Pulmonary artery endothelial cell (primary cell): Measurements from ENCODE around the gene MET. TPM values are rescaled to one million over a fixed set of nuclear protein-coding genes. Genes with fewer than 3 reads are reported as not detected.
A peak's percentile ranks its signal among the peaks of the same experiment; 100 is the strongest.

Experiments
- DNase-seq: peaks from one replicate; pipeline ENCODE4 v3.0.0-alpha.2; 2011; ENCODE audit warnings: low read depth, low spot score
- total RNA-seq: library from RNA; depleted of rRNA; stranded (reverse); fragments of >200 nt; gene quantifications from 2 replicates; pipeline ENCODE4 v1.2.3, GENCODE V29; 2014

MET gene
- total RNA-seq, 1 donor from 2014 or later, result 80.8 TPM

DNA sequence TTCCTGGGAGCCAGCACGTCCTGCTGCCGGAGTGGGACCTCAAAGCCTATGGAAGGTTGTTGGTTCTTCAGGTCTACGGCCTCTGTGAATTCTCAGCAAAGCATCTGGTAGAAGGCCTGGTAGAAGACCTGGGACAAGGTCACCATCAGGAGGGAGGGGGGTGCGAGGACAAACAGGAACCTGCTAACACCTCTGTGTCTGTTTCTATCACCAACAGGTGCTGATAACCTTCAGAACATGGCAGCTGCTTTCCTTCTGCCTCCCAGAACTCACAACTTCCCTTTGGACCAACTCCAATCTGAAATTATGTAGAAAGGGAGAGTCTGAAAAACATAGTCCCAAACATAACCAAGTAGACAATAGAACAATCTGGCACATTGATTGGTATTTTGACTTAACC lies 8.3 kb upstream of the MET start:
- DNase-seq, result no peak

DNA sequence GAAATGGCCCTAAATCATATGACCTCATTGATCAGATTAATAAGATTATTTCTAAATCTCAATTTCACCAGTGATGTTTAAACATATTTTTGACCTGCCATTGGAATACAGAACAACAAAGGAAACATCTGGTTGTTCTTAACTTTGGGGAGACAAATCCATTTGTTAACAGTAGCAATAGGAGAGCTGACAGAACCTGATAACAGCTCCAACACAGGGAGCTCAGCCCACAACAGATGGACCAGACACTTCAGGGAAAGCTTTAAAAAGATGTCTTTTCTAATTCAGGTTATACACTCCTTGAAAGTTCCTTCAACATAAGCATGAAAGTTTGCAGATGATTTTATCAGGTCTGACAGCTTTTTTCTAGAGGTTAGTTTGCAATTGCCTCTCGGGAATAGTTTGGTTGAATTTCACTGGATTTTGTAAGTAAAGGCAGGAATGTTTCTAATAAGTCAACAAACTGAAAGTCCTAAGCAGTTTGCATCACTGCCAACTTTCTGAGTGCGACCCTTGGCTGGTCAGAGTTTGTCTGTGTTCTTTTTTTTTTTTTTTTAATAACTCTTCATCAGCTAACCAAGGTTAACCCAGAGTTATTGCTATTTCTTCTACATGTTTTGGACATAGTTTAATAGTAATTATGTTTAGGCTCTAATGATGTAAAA lies 6.5 kb upstream of the MET start:
- no peak for DNase-seq

DNA sequence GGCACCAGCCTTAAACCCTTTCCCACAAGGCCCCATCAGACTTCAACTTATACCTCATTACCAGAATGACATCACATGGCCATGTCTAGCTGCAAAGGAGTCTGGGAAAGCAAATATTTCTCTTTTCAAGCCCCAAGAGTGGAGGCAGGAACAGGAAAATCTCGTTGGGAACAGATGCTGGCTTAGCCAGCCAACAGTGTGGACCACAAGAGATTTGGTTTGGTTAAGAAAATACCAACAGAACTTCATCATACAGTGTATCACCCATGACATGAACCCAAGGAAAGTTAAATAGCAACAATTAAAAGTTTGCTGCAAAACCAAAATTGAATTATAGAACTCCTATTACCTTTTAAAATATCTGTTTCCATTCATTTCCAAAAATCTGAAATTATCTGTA lies 2.2 kb upstream of the MET start:
- no peak for DNase-seq

DNA sequence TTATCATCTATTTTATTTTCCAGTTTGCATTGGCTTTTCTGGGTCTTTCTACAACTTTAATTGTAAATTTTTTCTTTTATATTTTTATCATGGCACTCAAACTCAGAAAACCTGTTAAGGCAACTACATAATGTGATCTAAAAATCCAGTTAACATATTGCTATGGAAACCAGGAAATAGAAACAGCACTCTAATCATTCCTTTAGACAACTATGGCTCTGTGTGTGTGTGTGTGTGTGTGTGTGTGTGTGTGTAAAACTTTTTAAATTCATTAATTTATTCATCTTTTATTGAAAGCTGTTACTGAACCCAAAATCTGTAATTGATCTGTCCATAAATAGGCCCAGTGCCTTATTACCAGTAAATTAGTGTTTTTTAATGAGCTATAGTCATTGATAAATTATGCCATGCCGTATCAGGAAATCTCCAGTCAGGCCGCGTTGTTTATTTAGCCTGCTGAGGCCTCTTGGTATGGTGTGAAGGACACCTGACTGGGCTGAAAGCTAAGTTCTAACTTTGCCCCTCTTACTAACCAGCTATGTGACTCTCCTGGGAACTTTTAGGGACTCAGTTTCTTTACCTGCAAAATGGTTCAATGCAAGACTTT lies 1.5 kb upstream of the MET start:
- peak; percentile 22 for DNase-seq

DNA sequence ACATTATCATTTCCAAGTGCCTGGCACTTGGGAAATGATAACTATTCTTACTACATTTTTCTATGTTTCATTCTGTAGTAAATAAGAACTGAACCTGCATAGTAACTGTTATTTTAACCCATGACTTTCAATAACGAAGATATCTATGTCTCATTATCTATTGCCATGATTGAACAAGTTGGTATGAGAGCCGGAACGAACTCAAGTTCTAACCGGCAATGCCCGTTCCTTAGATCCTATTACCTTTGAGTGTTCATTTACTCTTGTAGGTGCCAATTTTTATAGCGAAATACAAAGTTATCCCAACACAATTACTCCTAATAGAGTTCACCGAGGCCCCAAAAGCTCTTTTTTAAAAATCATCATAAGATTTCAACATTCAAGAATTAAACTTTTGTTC lies 885 bp upstream of the MET start:
- no peak for DNase-seq

DNA sequence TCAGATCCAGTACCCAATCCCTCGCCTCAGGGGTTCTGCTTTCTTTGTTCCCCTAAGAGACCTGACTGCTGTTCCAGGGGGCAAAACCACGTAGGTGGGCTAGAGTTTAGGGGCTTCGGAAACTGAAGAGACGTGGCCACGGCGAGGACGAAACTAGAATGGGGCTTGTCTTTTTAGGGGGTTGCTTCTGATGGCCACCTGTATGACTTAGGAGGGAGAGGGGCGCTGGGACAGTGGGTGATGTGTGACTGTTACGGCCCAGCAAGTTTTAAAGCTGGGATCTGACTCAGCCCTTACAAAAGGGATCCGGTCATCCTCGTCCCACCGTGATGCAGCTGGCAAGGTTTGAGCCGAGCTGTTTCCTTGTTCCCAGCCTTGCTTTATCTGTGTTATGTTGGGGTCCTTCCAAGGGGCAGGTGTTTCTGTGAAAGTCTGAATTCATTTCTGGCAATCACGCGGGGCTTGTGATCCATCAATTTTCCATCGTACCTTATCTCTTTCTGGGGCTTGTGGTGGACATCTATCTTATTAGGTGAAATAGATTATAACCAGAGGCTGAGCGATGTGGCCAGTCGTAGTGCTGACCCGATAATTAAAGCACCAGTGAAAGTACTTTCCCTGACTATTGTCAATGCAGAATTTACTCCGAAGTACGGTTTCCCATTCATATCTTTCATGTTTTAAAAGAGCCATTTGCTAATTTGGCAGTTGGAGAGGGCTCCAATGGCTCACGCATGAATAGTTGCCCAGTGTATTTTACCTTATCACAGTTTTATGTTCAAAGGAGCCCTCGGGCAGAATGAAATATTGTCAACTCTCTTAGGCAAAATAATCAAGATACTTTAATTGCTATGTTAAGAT lies 830 bp downstream of the MET start:
- no peak for DNase-seq

DNA sequence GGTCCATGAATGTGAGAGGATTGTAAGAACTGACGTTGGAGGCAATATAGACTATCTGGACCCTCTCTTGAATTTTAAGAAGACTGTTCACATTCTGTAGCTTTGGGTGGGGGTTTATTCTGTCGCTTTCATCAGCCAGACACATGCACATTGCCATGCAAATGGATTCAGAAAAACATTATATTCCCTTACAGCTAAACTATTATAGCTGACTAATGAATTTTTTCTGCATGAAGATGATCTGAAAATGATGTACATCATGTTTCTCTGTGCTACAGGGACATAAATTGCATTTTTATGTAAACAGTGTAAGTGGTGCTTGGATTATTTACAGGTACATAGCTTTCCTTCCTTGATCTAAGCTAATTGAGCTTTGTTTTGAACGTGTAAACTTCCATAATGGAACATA lies 1.5 kb downstream of the MET start:
- DNase-seq, result no peak

DNA sequence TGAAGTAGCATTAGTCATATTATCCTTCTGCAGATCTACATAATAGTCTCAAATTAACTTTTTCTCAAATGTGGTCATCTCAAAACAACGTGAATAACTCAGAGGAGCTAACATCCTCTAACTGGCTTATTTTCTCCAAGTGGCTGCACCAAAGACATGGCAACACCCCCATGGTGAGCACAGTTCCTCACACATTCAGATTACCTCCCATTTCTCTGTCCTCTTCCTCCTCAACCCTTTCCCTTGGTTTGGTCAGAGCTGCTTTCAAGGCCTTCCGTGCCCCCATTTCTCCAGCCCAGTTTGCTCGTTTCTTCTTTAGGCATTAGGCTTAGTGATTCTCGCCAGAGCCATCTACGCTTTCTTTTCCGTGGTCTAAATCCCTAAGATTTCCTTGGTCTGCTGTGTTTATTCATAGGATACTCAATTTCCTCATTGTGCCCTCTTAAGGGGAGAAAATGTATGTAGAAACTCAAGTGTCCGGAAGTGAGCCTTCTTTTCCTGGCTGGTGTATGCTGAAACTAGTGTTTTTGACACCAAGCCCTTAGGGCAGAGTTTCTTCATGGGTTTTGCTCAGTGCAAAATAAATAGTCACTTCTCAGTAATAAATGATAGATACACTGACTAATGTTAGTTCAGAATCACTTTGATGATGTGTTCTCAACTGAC lies 2.6 kb downstream of the MET start:
- peak; percentile 22 for DNase-seq

DNA sequence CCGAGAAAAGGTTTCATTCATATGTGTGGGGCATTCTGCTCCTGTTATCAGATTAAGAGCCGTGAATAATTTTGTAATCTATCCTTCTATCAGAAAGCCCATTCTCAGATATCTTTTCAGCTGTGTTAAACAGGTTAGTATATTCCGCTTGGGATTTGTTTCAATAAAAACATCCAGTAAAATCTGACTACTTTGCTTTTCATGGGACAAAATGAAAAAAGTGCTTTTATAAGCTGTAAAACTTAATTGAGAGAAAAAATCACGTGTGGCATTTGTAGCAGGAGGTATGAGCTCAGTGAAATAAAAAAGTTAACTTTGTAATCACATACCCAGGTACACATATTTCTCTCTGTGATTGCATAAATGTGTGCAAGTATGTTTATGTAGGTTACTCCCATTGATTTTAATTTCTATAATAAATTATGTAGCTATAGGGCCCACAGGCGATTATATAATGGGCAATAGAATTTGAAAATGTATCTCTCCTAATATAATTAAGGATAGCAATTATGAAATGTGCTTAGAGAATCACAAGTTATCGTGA lies 3.9 kb downstream of the MET start:
- DNase-seq, result no peak

DNA sequence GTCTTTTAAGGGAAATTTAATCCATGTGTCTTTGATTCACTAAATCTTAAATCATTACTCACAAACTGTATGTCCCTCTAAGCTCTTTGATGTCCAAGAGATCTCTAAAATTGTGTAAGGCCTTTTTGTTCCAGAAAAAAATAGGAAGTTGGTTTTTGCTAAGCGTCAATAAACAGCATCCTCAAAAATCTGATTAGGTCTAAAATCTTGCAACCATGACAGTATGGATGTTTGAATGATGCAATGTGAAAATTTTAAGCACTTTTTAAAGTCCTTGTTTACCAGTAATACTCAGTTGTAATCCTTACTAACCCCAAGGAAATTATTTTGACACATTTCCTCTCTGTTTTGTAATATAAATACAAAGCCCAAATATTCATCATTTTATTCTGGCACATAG lies 6.8 kb downstream of the MET start:
- DNase-seq, result no peak

DNA sequence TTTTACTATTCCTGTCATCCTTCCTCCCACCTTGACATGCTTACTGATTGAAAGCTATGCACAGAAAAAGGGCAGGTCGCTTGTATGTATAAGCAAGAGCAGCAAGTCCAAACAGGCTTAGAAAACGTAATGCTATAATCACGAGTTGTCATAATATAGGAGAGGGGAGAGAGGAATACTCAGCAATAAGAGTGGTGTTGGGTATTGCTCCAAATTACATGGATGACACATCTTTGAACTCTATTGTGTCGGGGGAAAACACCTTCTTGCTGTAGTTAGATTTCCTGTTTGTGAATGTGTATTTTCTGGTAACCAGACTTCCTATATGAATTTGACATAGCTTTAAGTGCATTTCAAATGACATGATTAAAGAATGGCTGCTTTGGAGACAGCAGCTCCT lies 7.5 kb downstream of the MET start:
- peak; percentile 71 for DNase-seq

DNA sequence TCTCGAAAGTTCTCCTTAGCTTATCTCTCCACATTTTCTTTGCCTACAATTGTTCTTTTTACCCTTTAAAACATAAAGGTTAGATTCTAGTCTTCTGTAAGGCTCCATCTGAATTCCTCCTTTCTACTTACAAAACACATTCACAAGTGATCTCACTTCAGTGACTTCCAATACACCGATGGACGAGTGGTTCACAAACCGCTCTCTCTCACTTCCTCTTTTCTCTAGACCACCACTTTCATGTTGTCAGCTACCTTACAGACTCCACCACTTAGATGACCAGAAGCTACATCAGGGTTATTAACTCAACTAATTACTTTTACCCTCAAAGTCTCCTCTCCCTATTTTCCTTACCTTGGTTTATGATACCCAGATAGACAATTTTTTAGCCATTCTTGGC lies 11.8 kb downstream of the MET start:
- no peak for DNase-seq

DNA sequence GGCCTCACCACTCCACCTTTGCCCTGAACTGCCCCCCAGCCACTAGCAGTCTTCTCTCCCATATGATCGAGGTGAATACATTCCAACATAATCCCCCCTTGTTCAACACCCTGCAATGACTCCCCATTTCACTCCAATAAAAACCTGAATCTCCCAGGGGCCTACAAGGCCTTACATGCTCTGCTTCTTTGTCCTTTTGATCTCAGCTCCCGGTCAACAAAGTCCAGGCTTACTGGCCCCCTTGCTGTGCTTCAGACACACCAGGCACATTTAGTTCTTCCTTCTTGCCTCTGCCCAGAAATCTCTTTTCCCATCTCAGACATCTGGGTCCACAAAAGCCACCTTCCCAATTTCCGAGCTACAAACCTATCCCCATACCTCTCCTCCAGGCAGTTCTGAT lies 14.0 kb downstream of the MET start:
- no peak for DNase-seq

DNA sequence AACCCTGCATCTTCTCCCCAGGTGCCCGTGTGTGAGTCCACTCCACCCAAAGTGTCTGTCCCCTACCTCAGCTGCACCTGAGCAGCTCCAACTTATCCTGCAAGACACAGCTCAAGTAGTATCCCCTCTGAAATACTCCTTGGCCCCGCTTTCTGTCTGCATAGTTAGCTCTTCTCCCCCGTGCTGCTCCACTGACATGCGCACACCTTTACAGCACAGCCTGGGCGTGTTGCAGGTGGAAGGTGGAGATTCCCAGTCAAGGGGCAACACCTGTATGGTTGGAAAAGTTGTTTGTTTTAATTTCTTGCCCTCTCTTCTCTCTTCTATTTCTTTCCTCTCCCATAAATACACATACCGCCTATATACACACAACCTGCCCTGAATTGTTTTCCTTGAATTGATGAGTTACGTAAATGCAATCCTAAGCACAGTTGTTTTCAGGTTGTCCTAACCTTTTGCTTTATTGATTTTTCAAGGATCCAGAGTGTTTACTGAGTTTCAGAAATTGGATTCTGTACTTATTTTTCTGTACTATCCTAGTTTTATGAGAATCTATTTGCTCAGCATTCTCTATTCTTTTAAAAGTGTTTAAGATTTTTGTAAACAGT lies 14.9 kb downstream of the MET start:
- no peak for DNase-seq

DNA sequence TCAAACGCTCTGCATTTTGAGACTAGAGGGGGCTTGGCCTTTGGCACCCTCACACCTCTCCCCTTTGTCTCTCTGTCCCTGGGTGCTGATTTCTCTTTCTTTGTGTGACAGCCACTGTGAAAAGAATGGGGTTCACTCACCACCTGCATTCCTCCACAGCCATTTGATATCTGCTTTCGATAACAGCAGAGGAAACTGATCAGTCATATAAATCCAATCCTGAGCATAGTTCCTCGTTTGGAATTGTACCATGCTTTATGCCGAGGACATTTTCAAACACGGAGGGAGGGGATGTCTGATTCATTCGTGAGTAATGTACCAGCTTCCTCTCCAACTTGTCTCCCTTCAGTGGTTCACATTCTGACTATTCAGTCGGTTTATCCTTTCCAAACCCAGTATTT lies 15.8 kb downstream of the MET start:
- DNase-seq, result peak; percentile 76

DNA sequence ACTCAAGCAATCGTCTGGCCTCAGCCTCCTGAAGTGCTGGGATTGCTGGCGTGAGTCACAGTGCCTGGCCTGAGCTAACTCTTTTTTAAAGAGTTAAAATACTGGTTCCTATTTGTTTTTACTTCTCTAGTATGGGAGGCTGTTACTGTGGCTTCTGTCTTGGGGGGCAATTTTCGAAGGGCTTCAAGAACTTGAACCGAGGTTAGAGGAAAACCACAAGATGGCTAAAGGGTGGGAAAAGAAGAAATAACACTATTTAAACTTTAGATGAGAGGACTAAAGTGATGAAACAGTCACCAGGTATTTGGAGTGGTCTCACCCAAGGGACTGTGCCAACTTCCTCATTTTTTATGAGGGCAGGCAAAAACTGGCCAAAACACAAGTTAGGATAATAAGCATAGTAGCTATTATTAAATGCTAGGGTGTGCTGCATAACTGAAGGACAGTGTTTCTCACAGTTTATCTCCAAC lies 17.8 kb downstream of the MET start:
- no peak for DNase-seq

DNA sequence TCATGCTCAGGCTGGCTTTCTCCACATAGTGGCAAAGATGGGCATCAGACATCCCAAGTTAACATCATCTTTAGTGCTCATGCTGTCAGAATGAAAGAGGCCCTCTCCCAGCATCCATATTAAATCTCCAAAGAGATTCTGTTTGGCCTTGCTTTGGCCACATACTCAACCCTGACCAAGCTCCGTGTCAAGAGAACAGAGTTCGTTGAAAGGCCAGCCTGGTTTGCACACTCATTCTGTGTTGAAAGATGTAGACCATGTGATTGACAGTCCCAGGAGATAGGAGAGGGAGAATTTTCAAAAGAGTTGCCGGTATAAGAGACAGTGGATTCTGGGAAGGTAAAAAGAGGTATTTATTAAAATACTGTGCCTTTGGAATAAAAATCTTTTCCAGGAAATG lies 19.7 kb downstream of the MET start:
- DNase-seq, result no peak

DNA sequence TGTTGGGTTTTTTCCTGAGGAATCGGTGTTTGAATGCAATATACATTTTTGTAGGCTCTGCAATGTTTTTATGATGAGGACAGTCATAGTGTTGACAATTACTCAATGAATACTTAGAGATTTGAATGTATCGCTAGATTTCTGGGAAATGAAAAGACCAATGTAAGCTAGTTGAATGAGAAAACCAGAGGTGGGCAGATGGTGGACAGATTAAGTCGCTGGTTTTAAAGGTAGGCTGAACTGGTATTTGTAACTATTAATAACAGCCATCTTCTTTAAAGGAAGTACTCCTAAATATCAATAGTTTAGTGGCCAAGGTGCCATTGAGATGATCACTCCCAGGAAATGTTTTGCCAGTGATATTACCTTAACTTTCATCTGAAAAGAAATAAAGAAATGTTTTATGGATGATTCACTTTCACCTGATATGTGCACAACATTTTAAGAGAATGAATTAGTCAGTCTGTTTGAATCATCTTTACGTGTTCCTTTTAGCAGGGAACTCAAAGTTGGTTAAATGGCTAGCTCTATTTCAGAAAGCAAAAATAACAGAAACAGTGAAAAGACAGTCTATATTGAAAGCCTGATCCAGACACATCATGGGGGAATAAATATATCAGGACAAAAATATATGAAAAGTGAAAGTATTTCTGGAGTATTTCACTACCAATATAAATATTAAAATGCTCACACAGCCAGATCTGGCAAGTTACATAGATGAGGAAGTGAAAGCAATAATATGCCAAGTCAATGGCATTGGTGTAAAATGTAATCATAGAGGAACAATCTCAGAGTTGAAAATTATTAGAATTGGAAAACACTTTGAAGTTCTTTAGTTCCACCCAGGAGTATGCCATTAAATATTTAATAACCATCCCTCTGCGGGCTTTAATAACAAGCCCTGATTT lies 20.7 kb downstream of the MET start:
- no peak for DNase-seq

DNA sequence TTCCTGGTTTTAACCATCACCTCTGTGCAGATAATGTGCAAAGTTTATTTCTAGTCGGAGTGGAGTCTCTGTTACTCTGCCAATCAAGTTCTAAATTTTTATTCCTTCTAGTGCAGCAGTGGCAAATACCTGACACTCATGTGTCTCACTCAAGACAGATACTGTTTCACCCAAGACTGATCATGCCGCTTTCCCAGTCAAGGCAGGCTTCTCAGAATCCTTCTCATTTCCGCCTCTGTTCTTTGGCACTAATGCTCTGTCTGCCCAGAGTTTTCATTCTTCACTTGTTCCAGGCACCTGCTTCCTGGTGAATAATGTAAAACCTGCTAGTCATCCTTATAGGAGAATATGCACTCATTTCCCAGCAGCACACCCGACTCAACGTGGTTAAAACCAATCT lies 24.7 kb downstream of the MET start:
- no peak for DNase-seq

DNA sequence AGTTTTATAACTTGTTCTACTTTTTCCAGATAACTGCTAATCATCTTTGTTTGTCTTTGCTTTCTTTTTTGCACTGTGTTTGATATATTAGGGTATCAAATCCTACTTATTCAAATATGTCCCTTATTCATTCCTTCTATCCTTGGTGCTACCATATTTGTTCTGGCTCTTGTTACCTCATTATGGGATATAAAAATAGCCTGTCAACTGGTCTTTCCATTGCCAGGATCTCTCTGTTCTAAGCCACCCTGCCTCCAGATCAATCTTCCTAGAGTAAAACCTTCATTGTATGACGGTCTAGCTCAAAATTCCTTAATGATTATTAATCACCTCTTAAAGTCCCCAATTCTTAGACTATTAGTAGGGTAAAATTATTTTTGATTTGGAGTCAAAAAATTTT lies 25.2 kb downstream of the MET start:
- DNase-seq, result no peak
